ENCODE results near the gene NEK2.

DNA sequence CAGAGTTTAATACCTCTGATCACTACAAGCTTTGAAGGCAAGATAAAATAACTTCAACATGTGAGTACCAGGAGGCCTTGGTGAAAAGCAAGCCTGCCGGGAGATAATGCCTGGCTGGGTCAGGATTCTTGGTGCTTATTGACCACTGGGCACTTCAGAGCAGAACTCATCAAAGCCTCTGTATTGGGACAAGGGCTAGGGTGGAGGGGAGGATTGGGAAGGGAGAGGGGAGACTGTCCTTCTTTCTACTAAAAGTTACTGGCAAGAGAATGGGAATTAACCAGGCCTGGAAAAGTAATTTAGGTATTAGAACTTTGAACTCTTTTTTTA, 35.2 kb downstream of the NEK2 start:
- TF ChIP-seq, protein P1, sequence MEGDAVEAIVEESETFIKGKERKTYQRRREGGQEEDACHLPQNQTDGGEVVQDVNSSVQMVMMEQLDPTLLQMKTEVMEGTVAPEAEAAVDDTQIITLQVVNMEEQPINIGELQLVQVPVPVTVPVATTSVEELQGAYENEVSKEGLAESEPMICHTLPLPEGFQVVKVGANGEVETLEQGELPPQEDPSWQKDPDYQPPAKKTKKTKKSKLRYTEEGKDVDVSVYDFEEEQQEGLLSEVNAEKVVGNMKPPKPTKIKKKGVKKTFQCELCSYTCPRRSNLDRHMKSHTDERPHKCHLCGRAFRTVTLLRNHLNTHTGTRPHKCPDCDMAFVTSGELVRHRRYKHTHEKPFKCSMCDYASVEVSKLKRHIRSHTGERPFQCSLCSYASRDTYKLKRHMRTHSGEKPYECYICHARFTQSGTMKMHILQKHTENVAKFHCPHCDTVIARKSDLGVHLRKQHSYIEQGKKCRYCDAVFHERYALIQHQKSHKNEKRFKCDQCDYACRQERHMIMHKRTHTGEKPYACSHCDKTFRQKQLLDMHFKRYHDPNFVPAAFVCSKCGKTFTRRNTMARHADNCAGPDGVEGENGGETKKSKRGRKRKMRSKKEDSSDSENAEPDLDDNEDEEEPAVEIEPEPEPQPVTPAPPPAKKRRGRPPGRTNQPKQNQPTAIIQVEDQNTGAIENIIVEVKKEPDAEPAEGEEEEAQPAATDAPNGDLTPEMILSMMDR (conservative IDR thresholded peaks at IDR 0.05): no peak
- TF ChIP-seq ZFX (IDR thresholded peaks at IDR 0.05): no peak
